HFFc6 (cell line): ENCODE data around the gene LRP5. TPM values are rescaled to one million over a fixed set of nuclear protein-coding genes. Genes with fewer than 3 reads are reported as not detected.

Experiments
- DNase-seq: peaks from one replicate; pipeline ENCODE4 v3.0.0-alpha.2; 2018
- H3K27ac Mint-ChIP-seq: 2 replicates; pipeline ENCODE4 v1.8.0; 2020; ENCODE audit warnings: mild to moderate bottlenecking, mixed read lengths
- H3K27me3 Mint-ChIP-seq: 2 replicates; pipeline ENCODE4 v1.8.0; 2021; ENCODE audit warnings: mild to moderate bottlenecking, moderate library complexity, mixed read lengths; ENCODE audit not compliant: insufficient read depth
- H3K36me3 Mint-ChIP-seq: 2 replicates; pipeline ENCODE4 v1.8.0; 2021; ENCODE audit warnings: low read depth, mixed read lengths
- H3K4me1 Mint-ChIP-seq: 2 replicates; pipeline ENCODE4 v1.8.0; 2020; ENCODE audit warnings: low read depth, mixed read lengths
- H3K4me3 Mint-ChIP-seq: 2 replicates; pipeline ENCODE4 v1.8.0; 2020; ENCODE audit warnings: mild to moderate bottlenecking, moderate library complexity, mixed read lengths
- H3K9me3 Mint-ChIP-seq: 2 replicates; pipeline ENCODE4 v1.8.0; 2020; ENCODE audit warnings: mild to moderate bottlenecking, mixed read lengths
- CTCF ChIP-seq: fragments of 200-600 bp; sonication (generic); IDR thresholded peaks from 2 replicates; pipeline ENCODE4 v1.5.0; 2021; ENCODE audit warnings: antibody characterized with exemption, mild to moderate bottlenecking
- total RNA-seq, 6 experiments: library from RNA; stranded (reverse); fragmentation: NEBNext Ultra II Directional; extraction: Animal tissue kit (Norgen Biotek cat#: 25700); gene quantifications; 2 replicates in 1 of 6; 3 replicates in 5 of 6; pipeline ENCODE4 v1.2.3, GENCODE V29; 2021

The LRP5 gene
- total RNA-seq, 6 experiments from 2014 or later, result 2.5 to 14.9 (median 3.8) TPM

- Mint-ChIP-seq H3K4me3 (no peak overlapping the region), H3K27ac (no peak overlapping the region), H3K9me3 (no peaks in the 10 kb centered on the region), H3K27me3 (peaks cover 4% of the 10 kb centered on the region), H3K4me1 (no peaks in the 10 kb centered on the region), H3K36me3 (no peaks in the 10 kb centered on the region)
- DNase-seq, result no peak
- no peak for TF ChIP-seq CTCF
Observed at GRCh38 chr11:68346462-68346790, 34.0 kb downstream of the LRP5 start.

GRCh38 chr11:68347345-68347744, 35.0 kb downstream of the LRP5 start:
- no peak for DNase-seq
- H3K36me3 Mint-ChIP-seq, result no peaks in the 10 kb centered on the region
- peaks cover 2% of the 10 kb centered on the region for H3K27me3 Mint-ChIP-seq
- TF ChIP-seq CTCF, result no peak
- H3K4me1 Mint-ChIP-seq, result no peaks in the 10 kb centered on the region
- H3K27ac Mint-ChIP-seq, result no peak overlapping the region
- no peak overlapping the region for H3K4me3 Mint-ChIP-seq
- H3K9me3 Mint-ChIP-seq, result no peaks in the 10 kb centered on the region

- TF ChIP-seq CTCF, result no peak
- Mint-ChIP-seq H3K36me3 (no peaks in the 10 kb centered on the region), H3K9me3 (no peaks in the 10 kb centered on the region), H3K4me1 (no peaks in the 10 kb centered on the region), H3K4me3 (no peak overlapping the region), H3K27me3 (peaks cover 3% of the 10 kb centered on the region), H3K27ac (no peak overlapping the region)
- DNase-seq, result no peak
Observed at GRCh38 chr11:68347841-68348240, 35.5 kb downstream of the LRP5 start.

- TF ChIP-seq CTCF, result no peak
- no peak for DNase-seq
- H3K27ac Mint-ChIP-seq, result no peak overlapping the region
- H3K27me3 Mint-ChIP-seq, result peaks cover 4% of the 10 kb centered on the region
- no peaks in the 10 kb centered on the region for H3K9me3 Mint-ChIP-seq
- H3K36me3 Mint-ChIP-seq, result no peaks in the 10 kb centered on the region
- no peak overlapping the region for H3K4me3 Mint-ChIP-seq
- H3K4me1 Mint-ChIP-seq, result peaks cover 5% of the 10 kb centered on the region; the same call in 1 of the 2 replicates
Observed at GRCh38 chr11:68349461-68350249, 37.3 kb downstream of the LRP5 start.

- DNase-seq, result no peak
- peaks cover 4% of the 10 kb centered on the region for H3K27me3 Mint-ChIP-seq
- H3K4me3 Mint-ChIP-seq, result no peak overlapping the region
- no peak overlapping the region for H3K27ac Mint-ChIP-seq
- H3K4me1 Mint-ChIP-seq, result peaks cover 5% of the 10 kb centered on the region; the same call in 1 of the 2 replicates
- H3K9me3 Mint-ChIP-seq, result no peaks in the 10 kb centered on the region
- no peaks in the 10 kb centered on the region for H3K36me3 Mint-ChIP-seq
- no peak for TF ChIP-seq CTCF
Observed at GRCh38 chr11:68350759-68351449, 38.5 kb downstream of the LRP5 start.
